Esophagus squamous epithelium (tissue), 4 donors: ENCODE measurements around the gene DTX1.
"Not testable (repeated sequence)": the region's sequence is repeated elsewhere in the genome, so short reads cannot be mapped to it uniquely, and the experiment has no call there.

Experiments
- CTCF ChIP-seq, 6 experiments: fragments of 450-650 bp in 4 of 6; fragments of 200-600 bp in 2 of 6; sonication (generic) in 2 of 6; IDR thresholded peaks; one replicate each; pipeline ENCODE4 v1.5.1; 2016 to 2019; ENCODE audit warnings: antibody characterized with exemption in 6 of 6, mild to moderate bottlenecking in 4 of 6, moderate library complexity in 4 of 6
- POLR2A ChIP-seq, 4 donors: fragments of 450-650 bp; IDR thresholded peaks; one replicate each; pipeline ENCODE4 v1.6.1; 2017; ENCODE audit warnings: antibody characterized with exemption in 4 of 4, mild to moderate bottlenecking in 4 of 4, moderate library complexity in 3 of 4

- TF ChIP-seq CTCF, POLR2A (IDR thresholded peaks at IDR 0.05): not testable (repeated sequence)
Measured at GRCh38 chr12:113117684-113118083, 61.2 kb downstream of the DTX1 start.
